Measurements from ENCODE around the gene SYT17.

DNA sequence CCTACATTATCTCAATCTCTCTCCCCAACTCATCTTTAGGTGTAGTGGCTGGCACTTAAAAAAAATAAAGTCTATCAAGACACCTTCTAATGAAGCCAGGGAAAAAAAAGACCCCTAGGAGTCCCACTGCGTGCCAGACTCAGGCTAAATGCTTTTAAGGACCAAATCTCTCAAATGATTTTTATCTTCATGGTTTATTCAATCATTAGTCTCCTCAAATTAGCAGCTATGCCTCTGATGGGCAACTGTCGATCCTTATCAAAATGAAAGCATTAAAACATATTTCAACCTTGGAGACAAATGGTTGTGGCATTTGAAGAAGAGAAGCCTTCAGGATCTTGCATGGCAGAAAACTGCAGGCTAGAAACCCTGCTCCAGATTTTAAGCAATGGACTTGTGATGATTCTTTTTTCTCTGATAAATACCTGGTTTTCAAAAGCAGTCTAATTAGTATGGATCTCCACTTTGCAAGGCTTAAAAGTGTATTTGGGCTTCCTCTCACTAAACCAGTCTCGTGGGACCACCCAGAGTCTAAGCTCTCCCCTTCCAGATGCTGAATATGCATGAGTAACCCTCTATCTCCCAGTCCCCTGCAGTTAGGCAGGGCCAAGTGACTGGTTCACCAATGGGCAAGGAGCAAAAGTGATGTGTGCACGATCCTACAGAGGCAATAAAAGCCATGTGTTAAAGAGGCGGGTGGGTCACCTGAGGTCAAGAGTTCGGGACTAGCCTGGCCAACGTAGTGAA lies 39.4 kb upstream of the SYT17 start:
- TF ChIP-seq, protein P1, sequence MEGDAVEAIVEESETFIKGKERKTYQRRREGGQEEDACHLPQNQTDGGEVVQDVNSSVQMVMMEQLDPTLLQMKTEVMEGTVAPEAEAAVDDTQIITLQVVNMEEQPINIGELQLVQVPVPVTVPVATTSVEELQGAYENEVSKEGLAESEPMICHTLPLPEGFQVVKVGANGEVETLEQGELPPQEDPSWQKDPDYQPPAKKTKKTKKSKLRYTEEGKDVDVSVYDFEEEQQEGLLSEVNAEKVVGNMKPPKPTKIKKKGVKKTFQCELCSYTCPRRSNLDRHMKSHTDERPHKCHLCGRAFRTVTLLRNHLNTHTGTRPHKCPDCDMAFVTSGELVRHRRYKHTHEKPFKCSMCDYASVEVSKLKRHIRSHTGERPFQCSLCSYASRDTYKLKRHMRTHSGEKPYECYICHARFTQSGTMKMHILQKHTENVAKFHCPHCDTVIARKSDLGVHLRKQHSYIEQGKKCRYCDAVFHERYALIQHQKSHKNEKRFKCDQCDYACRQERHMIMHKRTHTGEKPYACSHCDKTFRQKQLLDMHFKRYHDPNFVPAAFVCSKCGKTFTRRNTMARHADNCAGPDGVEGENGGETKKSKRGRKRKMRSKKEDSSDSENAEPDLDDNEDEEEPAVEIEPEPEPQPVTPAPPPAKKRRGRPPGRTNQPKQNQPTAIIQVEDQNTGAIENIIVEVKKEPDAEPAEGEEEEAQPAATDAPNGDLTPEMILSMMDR (IDR thresholded peaks at IDR 0.05) = no peak
- no peak for TF ChIP-seq POLR2A (IDR thresholded peaks at IDR 0.05)
- no peak for TF ChIP-seq EP300 (IDR thresholded peaks at IDR 0.05)
- TF ChIP-seq POLR2AphosphoS5 (IDR thresholded peaks at IDR 0.05) = no peak
